Right lobe of liver (tissue), 6 donors: Measurements from ENCODE around the gene SIRT2. TPM values are rescaled to one million over a fixed set of nuclear protein-coding genes. Genes with fewer than 3 reads are reported as not detected.

Experiments used
- ATAC-seq, 4 donors: fragments of 200-7000 bp; cut with Tn5 transposase; one replicate each; pipeline ENCODE4 v1.9.1; 2020; ENCODE audit warnings: mild to moderate bottlenecking in 4 of 4, moderate library complexity in 4 of 4
- DNase-seq, 3 donors: peaks; one replicate each; pipeline ENCODE4 v3.0.0-alpha.2; 2020
- H3K27ac ChIP-seq, 3 donors: fragments of 200-600 bp; one replicate each; pipeline ENCODE4 v1.8.0; 2022
- H3K27me3 ChIP-seq, 2 donors: fragments of 200-600 bp; one replicate each; pipeline ENCODE4 v1.8.0; 2022
- H3K36me3 ChIP-seq, 4 donors: fragments of 200-600 bp; sonication (generic) in 1 of 4; one replicate each; pipeline versions ENCODE4 v1.5.1 to v1.8.0; 2017 to 2022; ENCODE audit warnings: control low read depth in 1 of 4
- H3K4me1 ChIP-seq, 4 donors: fragments of 200-600 bp; sonication (generic) in 1 of 4; one replicate each; pipeline versions ENCODE4 v1.5.1 to v1.8.0; 2017 to 2022; ENCODE audit warnings: control low read depth in 1 of 4
- H3K4me3 ChIP-seq, 3 donors: fragments of 200-600 bp; one replicate each; pipeline ENCODE4 v1.8.0; 2022
- H3K9me3 ChIP-seq, 4 donors: fragments of 200-600 bp; sonication (generic) in 1 of 4; one replicate each; pipeline versions ENCODE4 v1.5.1 to v1.8.0; 2017 to 2022; ENCODE audit warnings: control low read depth in 1 of 4
- POLR2A ChIP-seq: fragments of 450-650 bp; IDR thresholded peaks from one replicate; pipeline ENCODE4 v1.6.1; 2017; ENCODE audit warnings: antibody characterized with exemption, mild to moderate bottlenecking
- WGBS: methylation state at CpG from one replicate; pipeline ENCODE4 v1.1.6; 2018; ENCODE audit warnings: low coverage, low lambda C conversion rate; ENCODE audit not compliant: insufficient coverage; ENCODE audit errors: missing lambda C conversion rate; 5-methylcytosine and 5-hydroxymethylcytosine counted together
- intact Hi-C, 2 donors: fragments of 100-400 bp; cut with DNase I; formaldehyde crosslinking; loops; one replicate each; pipeline versions ENCODE4 v1.11.2 to v1.14.1; 2022
- total RNA-seq, 6 experiments: library from RNA; depleted of rRNA in 2 of 6; stranded (reverse); fragments of >200 nt in 2 of 6; fragmentation: NEBNext Ultra II Directional in 3 of 6; extraction: Animal tissue kit (Norgen Biotek cat#: 25700) in 3 of 6; gene quantifications; one replicate each; pipeline versions ENCODE4 v1.1.0 to v1.2.4, GENCODE V29; 2016 to 2023
- TF ChIP-seq, protein P1 (sequence below), 4 donors: fragments of 200-600 bp in 3 of 4; fragments of 450-650 bp in 1 of 4; IDR thresholded peaks; one replicate each; pipeline versions ENCODE4 v1.5.1 to v1.8.0; 2016 to 2022; ENCODE audit warnings: antibody characterized with exemption in 4 of 4, mild to moderate bottlenecking in 2 of 4
- donor health status: DM: no; HTN: yes; CAD: no.
- donor health status: DM: no; HTN: no; CAD: no.
- donor health status: DM: no; HTN: no; CAD: no.
- donor health status: DM: no; HTN: yes; CAD: no.
- donor health status: DM: no; HTN: yes; CAD: no.

The SIRT2 gene
- total RNA-seq, 6 experiments from 2014 or later: 28.6 to 62.0 (median 32.5) TPM

DNA sequence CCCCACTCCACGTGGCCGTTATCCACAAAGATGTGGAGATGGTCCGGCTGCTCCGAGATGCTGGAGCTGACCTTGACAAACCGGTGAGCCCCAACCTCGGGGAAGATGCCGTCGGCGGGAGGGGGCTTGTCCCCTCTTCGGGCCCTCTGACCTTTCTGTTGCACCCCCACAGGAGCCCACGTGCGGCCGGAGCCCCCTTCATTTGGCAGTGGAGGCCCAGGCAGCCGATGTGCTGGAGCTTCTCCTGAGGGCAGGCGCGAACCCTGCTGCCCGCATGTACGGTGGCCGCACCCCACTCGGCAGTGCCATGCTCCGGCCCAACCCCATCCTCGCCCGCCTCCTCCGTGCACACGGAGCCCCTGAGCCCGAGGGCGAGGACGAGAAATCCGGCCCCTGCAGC lies 7.8 kb upstream of the SIRT2 start:
- no peaks in the 10 kb centered on the region for H3K27me3 ChIP-seq
- H3K36me3 ChIP-seq: peaks cover 0 to 24% (median 3%) of the 10 kb centered on the region in 4 donors
- peaks cover 0 to 16% (median 6%) of the 10 kb centered on the region in 4 donors for H3K4me1 ChIP-seq
- intact Hi-C loops: no loop called here
- H3K27ac ChIP-seq: no peak overlapping the region
- ATAC-seq (no peak), DNase-seq (no peak)
- 80% methylated on average over 1 of the region's 29 CpGs for WGBS
- no peak overlapping the region for H3K4me3 ChIP-seq
- H3K9me3 ChIP-seq: no peaks in the 10 kb centered on the region
- TF ChIP-seq, protein P1, sequence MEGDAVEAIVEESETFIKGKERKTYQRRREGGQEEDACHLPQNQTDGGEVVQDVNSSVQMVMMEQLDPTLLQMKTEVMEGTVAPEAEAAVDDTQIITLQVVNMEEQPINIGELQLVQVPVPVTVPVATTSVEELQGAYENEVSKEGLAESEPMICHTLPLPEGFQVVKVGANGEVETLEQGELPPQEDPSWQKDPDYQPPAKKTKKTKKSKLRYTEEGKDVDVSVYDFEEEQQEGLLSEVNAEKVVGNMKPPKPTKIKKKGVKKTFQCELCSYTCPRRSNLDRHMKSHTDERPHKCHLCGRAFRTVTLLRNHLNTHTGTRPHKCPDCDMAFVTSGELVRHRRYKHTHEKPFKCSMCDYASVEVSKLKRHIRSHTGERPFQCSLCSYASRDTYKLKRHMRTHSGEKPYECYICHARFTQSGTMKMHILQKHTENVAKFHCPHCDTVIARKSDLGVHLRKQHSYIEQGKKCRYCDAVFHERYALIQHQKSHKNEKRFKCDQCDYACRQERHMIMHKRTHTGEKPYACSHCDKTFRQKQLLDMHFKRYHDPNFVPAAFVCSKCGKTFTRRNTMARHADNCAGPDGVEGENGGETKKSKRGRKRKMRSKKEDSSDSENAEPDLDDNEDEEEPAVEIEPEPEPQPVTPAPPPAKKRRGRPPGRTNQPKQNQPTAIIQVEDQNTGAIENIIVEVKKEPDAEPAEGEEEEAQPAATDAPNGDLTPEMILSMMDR (IDR thresholded peaks at IDR 0.05): no peak
- TF ChIP-seq POLR2A: no peak

DNA sequence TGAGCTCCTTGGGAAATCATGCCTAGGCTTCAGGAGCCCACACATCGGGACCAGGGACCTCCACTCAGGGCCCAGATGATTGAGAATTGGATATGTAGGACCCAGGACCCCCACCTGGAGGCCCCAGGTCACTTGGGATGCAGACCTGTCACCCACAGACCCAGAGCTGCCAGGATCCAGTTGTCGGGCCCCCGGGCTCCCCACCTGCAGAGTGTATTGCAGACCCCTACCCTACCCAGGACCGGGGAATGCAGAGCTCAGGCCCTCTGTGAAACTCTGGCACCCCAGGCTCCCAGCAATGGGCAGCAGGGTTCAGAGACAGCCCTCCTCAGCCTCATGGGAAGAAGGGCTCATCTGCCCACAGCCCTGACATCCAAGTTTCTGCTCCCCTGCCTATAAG lies 6.2 kb upstream of the SIRT2 start:
- intact Hi-C loops: no loop called here
- peaks cover 0 to 24% (median 3%) of the 10 kb centered on the region in 4 donors for H3K36me3 ChIP-seq
- WGBS: no CpG with 5 or more reads among the region's 4 CpGs

DNA sequence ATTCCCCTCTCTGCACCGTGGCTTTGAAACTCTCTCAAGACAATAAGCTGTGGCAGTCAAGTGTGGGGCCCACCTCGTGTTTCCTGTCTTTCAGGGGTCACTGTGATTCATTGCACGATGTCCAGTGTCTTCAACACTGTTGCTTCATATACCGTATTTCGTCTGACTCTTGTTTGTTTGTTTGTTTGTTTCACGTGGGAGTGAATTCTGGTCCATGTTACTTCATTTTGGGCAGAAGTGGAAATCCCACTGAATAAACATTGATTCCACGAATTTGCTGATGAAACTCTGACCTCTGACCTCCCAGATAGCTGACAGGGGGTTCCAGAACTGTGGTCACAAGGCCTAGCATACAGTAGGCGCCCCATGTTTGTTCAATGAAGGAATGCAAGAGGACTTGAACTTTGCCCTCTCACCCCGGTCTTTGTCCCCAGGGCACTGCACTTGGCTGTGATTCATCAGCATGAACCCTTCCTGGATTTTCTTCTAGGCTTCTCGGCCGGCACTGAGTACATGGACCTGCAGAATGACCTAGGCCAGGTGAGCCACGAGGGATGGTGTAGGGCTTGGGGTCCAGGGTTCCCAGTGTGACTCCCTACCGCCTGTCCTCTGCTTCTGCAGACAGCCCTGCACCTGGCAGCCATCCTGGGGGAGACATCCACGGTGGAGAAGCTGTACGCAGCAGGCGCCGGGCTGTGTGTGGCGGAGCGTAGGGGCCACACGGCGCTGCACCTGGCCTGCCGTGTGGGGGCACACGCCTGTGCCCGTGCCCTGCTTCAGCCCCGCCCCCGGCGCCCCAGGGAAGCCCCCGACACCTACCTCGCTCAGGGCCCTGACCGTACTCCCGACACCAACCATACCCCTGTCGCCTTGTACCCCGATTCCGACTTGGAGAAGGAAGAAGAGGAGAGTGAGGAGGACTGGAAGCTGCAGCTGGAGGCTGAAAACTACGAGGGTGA lies 5.4 kb upstream of the SIRT2 start:
- intact Hi-C loops: no loop called here
- TF ChIP-seq POLR2A: no peak
- TF ChIP-seq, protein P1 (IDR thresholded peaks at IDR 0.05): no peak
- Histone ChIP-seq H3K4me3 (no peak overlapping the region), H3K27ac (peak overlapping the region in 2 of 3 donors; percentile 67 to 71), H3K36me3 (peaks cover 0 to 24% (median 3%) of the 10 kb centered on the region in 4 donors), H3K27me3 (no peaks in the 10 kb centered on the region), H3K9me3 (no peaks in the 10 kb centered on the region), H3K4me1 (peaks cover 0 to 24% (median 10%) of the 10 kb centered on the region in 4 donors)
- DNase-seq (peak in 2 of 3 donors; percentile 46 to 71), ATAC-seq (peak; percentile 54 to 79 (median 56))
- WGBS: 36% methylated on average over 9 of the region's 35 CpGs

More for the DNA sequence above, 6.2 kb upstream of the SIRT2 start:
- TF ChIP-seq, protein P1 (IDR thresholded peaks at IDR 0.05): no peak
- no peak for TF ChIP-seq POLR2A
- peaks cover 0 to 24% (median 10%) of the 10 kb centered on the region in 4 donors for H3K4me1 ChIP-seq
- ATAC-seq (no peak), DNase-seq (no peak)
- no peaks in the 10 kb centered on the region for H3K27me3 ChIP-seq
- H3K4me3 ChIP-seq: no peak overlapping the region
- peak overlapping the region in 1 of 3 donors; percentile 50 for H3K27ac ChIP-seq
- no peaks in the 10 kb centered on the region for H3K9me3 ChIP-seq

DNA sequence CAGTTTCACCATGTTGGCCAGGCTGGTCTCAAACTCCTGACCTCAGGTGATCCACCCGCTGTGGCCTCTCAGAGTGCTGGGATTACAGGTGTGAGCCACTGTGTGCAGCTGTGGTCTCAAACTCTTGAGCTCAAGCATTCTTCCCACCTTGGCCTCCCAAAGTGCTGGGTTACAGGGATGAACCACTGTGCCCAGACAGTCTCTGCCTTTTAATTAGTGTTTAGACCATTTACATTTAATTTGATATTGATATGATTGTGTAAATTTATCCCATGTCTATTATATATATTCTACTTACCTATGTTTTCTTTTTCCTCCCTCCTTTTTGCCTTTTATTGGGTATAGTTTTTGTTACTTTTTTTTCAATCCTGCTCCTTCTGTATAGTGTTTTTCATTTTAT lies 2.3 kb upstream of the SIRT2 start:
- Histone ChIP-seq H3K4me3 (no peak overlapping the region), H3K27ac (peak overlapping the region in 1 of 3 donors; percentile 98), H3K27me3 (no peaks in the 10 kb centered on the region), H3K9me3 (no peaks in the 10 kb centered on the region), H3K36me3 (peaks cover 0 to 10% (median 2%) of the 10 kb centered on the region in 4 donors), H3K4me1 (peaks cover 0 to 31% (median 10%) of the 10 kb centered on the region in 4 donors)
- intact Hi-C loops: no loop called here
- WGBS: no CpG with 5 or more reads among the region's 1 CpG
- no peak for TF ChIP-seq POLR2A
- TF ChIP-seq, protein P1 (IDR thresholded peaks at IDR 0.05): no peak
- ATAC-seq: no peak
- DNase-seq: no peak
